RWPE2 (cell line): ENCODE results near the gene PPM1L.

ENCODE experiments used
- ATAC-seq: fragments of 200-7000 bp; cut with Tn5 transposase; 3 replicates; pipeline ENCODE4 v1.9.1; 2021; ENCODE audit warnings: low read depth
- DNase-seq: peaks from one replicate; pipeline ENCODE4 v3.0.0-alpha.2; 2020; ENCODE audit warnings: low spot score
- H3K27ac ChIP-seq: fragments of 450-650 bp; 2 replicates; pipeline ENCODE4 v1.5.1; 2017; ENCODE audit warnings: mild to moderate bottlenecking; ENCODE audit not compliant: poor library complexity, severe bottlenecking
- H3K27me3 ChIP-seq: fragments of 250-450 bp; sonication (Bioruptor Pico); 2 replicates; pipeline ENCODE4 v1.5.1; 2021; ENCODE audit warnings: mild to moderate bottlenecking, moderate library complexity; ENCODE audit not compliant: insufficient read depth, poor library complexity, severe bottlenecking
- H3K36me3 ChIP-seq: fragments of 250-450 bp; sonication (Bioruptor Pico); 2 replicates; pipeline ENCODE4 v1.5.1; 2020; ENCODE audit warnings: low read depth, mild to moderate bottlenecking, moderate library complexity
- H3K4me1 ChIP-seq: fragments of 250-450 bp; sonication (Bioruptor Pico); 2 replicates; pipeline ENCODE4 v1.5.1; 2021; ENCODE audit warnings: mild to moderate bottlenecking, moderate library complexity; ENCODE audit not compliant: insufficient read depth, poor library complexity, severe bottlenecking
- H3K4me3 ChIP-seq: fragments of 250-450 bp; sonication (Bioruptor Pico); 2 replicates; pipeline ENCODE4 v1.5.1; 2021; ENCODE audit warnings: mild to moderate bottlenecking, moderate library complexity; ENCODE audit not compliant: severe bottlenecking
- H3K9me3 ChIP-seq: fragments of 250-450 bp; sonication (Bioruptor Pico); 2 replicates; pipeline ENCODE4 v1.5.1; 2021; ENCODE audit warnings: mild to moderate bottlenecking, moderate library complexity; ENCODE audit not compliant: severe bottlenecking
- CTCF ChIP-seq: fragments of 450-650 bp; IDR thresholded peaks from one replicate; pipeline ENCODE4 v1.5.1; 2017; ENCODE audit warnings: mild to moderate bottlenecking, moderate library complexity; ENCODE audit not compliant: poor library complexity, severe bottlenecking

PPM1L gene

GRCh38 chr3:160753953-160754352, 2.1 kb upstream of the PPM1L start:
- TF ChIP-seq CTCF: no peak
- Histone ChIP-seq H3K4me3 (peak overlapping the region; percentile 50), H3K27me3 (peaks cover 12% of the 10 kb centered on the region), H3K4me1 (peaks cover 5% of the 10 kb centered on the region), H3K9me3 (no peaks in the 10 kb centered on the region), H3K36me3 (no peaks in the 10 kb centered on the region), H3K27ac (no peak overlapping the region)
- ATAC-seq: no peak
- no peak for DNase-seq

GRCh38 chr3:160754371-160754854, 1.6 kb upstream of the PPM1L start:
- DNase-seq (no peak), ATAC-seq (0 out of 3 replicates have a peak, but pooled peaks have one; percentile 3)
- H3K27me3 ChIP-seq: peaks cover 12% of the 10 kb centered on the region
- H3K27ac ChIP-seq: peak overlapping the region; percentile 12
- no peaks in the 10 kb centered on the region for H3K36me3 ChIP-seq
- no peak for TF ChIP-seq CTCF
- H3K9me3 ChIP-seq: no peaks in the 10 kb centered on the region
- H3K4me3 ChIP-seq: peak overlapping the region; percentile 50
- peaks cover 5% of the 10 kb centered on the region for H3K4me1 ChIP-seq

GRCh38 chr3:160754855-160755747, 930 bp upstream of the PPM1L start:
- ATAC-seq (peak; percentile 89), DNase-seq (peak; percentile 90)
- TF ChIP-seq CTCF: no peak
- Histone ChIP-seq H3K36me3 (no peaks in the 10 kb centered on the region), H3K9me3 (no peaks in the 10 kb centered on the region), H3K27me3 (peaks cover 12% of the 10 kb centered on the region), H3K4me3 (peak overlapping the region; percentile 50), H3K4me1 (peaks cover 5% of the 10 kb centered on the region), H3K27ac (peak overlapping the region; percentile 12)

GRCh38 chr3:160757233-160758106, 1.4 kb downstream of the PPM1L start:
- TF ChIP-seq CTCF: no peak
- Histone ChIP-seq H3K27me3 (peaks cover 12% of the 10 kb centered on the region), H3K4me1 (peaks cover 5% of the 10 kb centered on the region), H3K27ac (no peak overlapping the region), H3K4me3 (no peak overlapping the region), H3K9me3 (no peaks in the 10 kb centered on the region), H3K36me3 (no peaks in the 10 kb centered on the region)
- ATAC-seq: no peak
- DNase-seq: no peak
